KOPT-K1 (cell line): Measurements from ENCODE around the gene DCUN1D4.
"Not testable (repeated sequence)": the region's sequence is repeated elsewhere in the genome, so short reads cannot be mapped to it uniquely, and the experiment has no call there.

Experiments
- H3K27ac ChIP-seq: fragments of 200-600 bp; sonication (generic); 2 replicates; pipeline ENCODE4 v1.5.1; 2016; ENCODE audit warnings: antibody characterized with exemption, mild to moderate bottlenecking, low read depth, low read length; ENCODE audit not compliant: poor library complexity, severe bottlenecking
- H3K36me3 ChIP-seq: fragments of 200-600 bp; sonication (generic); 2 replicates; pipeline ENCODE4 v1.5.1; 2017; ENCODE audit warnings: antibody characterized with exemption, mild to moderate bottlenecking, low read length, moderate library complexity; ENCODE audit not compliant: insufficient read depth
- H3K9me3 ChIP-seq: fragments of 200-600 bp; sonication (generic); 2 replicates; pipeline ENCODE4 v1.5.1; 2017; ENCODE audit warnings: antibody characterized with exemption, low read length, mild to moderate bottlenecking; ENCODE audit not compliant: insufficient read depth, poor library complexity, severe bottlenecking

The DCUN1D4 gene

DNA sequence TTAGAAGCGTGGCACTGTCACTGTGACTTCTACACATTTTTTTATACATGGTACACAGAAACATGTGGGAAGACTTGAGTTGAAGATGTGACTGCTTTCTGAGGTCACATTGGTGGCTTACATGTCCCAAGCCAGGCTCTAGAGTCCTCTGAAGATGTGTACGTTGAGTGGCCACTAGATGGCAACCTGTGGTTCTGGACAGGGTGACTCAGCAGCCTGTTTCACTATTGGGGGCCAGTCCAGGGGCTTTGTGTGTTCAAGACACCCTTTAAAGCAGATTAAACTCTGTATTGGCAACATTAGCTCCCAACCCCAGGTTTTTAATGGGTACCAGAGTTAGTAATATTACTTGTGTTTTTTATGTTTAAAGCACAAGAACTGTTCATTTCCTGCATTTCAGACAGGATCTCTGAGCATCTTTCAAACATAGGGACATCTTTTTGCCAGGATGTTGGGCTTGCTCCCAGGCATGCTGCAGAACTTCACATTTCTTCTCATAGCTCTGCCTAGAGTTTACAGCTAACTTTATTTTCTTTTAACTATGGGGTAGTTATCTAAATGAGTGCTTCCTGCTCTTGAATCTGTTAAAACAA is 53.0 kb downstream of the DCUN1D4 start:
- no peak overlapping the region for H3K27ac ChIP-seq
- no peaks in the 10 kb centered on the region for H3K9me3 ChIP-seq
- peaks cover 32% of the 10 kb centered on the region for H3K36me3 ChIP-seq

GRCh38 chr4:51901363-51901762 is 58.4 kb downstream of the DCUN1D4 start:
- H3K27ac ChIP-seq, result no peak overlapping the region
- H3K9me3 ChIP-seq, result no peaks in the 10 kb centered on the region
- H3K36me3 ChIP-seq, result peaks cover 39% of the 10 kb centered on the region

- Histone ChIP-seq H3K36me3 (peaks cover 29% of the 10 kb centered on the region), H3K27ac (no peak overlapping the region), H3K9me3 (no peaks in the 10 kb centered on the region)
These were observed 63.4 kb downstream of the DCUN1D4 start for GRCh38 chr4:51906167-51906958.

DNA sequence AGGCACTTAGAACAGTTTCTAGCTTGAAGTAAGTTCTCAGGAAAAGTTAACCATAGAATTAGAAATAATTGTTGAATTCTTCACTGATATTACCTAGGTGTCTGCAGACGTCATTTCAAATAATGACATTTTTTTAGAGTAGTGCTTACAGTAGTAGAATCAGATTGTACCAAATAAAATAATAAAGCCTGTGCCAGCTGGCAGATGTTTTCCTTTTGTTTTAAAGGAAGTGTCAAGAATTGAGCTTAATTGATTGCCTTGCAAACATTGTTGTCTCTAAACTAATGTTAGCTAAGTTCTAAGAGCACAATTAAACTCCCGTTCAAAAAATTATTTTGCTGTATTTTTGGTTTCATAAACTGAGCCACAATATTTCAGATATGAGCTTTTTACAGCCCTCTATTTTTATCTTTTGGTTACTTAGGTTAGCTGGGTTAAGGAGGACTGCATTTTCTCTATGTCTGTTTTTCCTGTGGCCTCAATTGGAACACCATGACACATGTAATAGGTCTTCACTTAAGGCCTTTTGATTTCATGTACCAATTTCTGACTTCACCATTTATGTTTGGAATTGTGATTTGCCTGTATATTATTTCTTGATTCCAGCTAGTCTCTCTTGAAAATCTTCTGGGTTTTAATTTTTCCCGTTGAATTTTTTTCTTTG is 64.2 kb downstream of the DCUN1D4 start:
- Histone ChIP-seq H3K9me3 (no peaks in the 10 kb centered on the region), H3K36me3 (peaks cover 27% of the 10 kb centered on the region), H3K27ac (no peak overlapping the region)

- H3K9me3 ChIP-seq, result no peaks in the 10 kb centered on the region
- H3K36me3 ChIP-seq, result peaks cover 23% of the 10 kb centered on the region
These were observed 66.3 kb downstream of the DCUN1D4 start for GRCh38 chr4:51909236-51909703.

GRCh38 chr4:51918251-51918650 is 75.3 kb downstream of the DCUN1D4 start:
- Histone ChIP-seq H3K36me3 (peaks cover 12% of the 10 kb centered on the region; the same call in 1 of the 2 replicates), H3K27ac (no peak overlapping the region), H3K9me3 (no peaks in the 10 kb centered on the region)

More at GRCh38 chr4:51909236-51909703, 66.3 kb downstream of the DCUN1D4 start:
- H3K27ac ChIP-seq, result no peak overlapping the region

DNA sequence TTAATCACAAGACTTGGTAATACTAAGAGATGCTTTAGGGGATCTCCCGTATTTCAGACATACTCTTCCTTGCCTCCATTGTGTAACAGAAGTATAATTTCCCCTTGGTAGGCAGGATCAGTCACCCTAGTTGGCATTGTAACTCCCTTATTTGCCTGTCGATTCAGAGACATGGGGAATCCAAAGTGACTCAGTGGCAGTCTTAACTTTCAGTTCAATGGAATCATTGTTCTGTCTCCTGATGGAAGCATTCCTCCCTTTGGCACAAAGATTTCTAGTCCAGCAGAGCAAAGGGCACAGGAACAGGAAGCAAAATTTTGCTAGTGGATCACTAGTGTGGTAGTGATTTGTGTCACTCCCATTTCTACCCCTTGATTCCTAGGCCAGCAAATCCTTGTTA is 80.4 kb downstream of the DCUN1D4 start:
- no peaks in the 10 kb centered on the region for H3K36me3 ChIP-seq
- H3K27ac ChIP-seq, result no peak overlapping the region
- no peaks in the 10 kb centered on the region for H3K9me3 ChIP-seq

- Histone ChIP-seq H3K27ac (no peak overlapping the region), H3K36me3 (no peaks in the 10 kb centered on the region), H3K9me3 (no peaks in the 10 kb centered on the region)
These were observed 82.4 kb downstream of the DCUN1D4 start for GRCh38 chr4:51925307-51925706.

DNA sequence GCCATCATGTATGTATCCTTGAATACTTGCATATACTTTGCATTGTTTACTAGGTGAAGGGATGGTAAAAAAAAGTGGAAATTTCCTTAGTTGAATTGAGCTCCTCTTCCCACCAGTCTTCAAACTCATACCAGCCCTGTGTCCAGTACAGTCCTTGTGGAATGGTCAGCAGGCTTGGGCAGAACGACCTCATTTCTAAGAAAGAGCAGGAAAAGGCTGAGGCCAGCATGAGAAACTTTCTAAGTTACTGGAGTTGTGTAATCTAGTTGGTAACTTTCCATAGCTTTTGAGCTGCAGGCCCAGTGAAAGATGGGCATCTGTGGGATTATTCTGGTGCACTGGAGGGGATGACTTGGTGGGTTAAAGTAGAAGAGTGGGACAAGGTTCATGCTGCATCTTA is 87.6 kb downstream of the DCUN1D4 start:
- no peak overlapping the region for H3K27ac ChIP-seq
- H3K9me3 ChIP-seq, result no peaks in the 10 kb centered on the region
- H3K36me3 ChIP-seq, result no peaks in the 10 kb centered on the region

DNA sequence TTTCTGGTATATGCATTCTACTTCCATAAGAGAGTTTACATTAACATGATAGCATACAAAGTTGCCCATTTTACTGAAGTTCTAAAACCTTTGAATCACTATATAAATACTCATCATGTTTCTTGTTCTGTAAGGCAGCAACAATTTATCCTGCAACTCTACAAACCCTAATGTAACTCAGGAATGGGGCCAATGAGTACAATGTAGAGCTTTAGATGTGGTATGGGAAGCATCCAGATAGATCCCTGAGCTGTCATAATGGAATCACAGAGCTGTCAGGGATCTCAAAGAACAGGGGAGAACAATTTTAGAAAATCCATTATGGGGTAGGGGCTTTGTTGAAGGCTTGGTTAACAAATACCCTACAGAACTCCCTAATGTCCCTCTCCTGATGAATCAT is 88.5 kb downstream of the DCUN1D4 start:
- Histone ChIP-seq H3K36me3 (no peaks in the 10 kb centered on the region), H3K9me3 (no peaks in the 10 kb centered on the region), H3K27ac (no peak overlapping the region)

DNA sequence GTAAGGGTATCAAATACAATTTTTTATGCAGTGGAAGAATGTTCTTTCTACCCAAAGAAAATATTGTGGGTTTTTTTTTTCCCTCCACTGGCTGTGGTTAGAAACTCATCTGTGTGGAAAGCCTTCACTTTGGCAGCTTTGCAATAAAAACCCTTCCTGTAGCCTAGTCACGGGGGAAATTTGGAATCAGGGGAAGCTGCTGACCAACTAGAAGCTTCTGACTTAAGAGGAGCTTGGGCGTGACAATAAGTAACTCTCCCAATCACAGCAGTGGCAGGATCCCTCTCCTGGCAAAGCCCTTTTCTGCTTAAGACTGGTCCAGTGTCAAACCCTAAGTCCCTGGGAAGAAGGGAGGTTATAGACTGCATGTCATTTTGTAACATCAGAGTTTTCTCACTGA is 89.3 kb downstream of the DCUN1D4 start:
- Histone ChIP-seq H3K27ac (no peak overlapping the region), H3K36me3 (no peaks in the 10 kb centered on the region), H3K9me3 (no peaks in the 10 kb centered on the region)

- Histone ChIP-seq H3K9me3 (no peaks in the 10 kb centered on the region), H3K27ac (no peak overlapping the region), H3K36me3 (no peaks in the 10 kb centered on the region)
These were observed 89.7 kb downstream of the DCUN1D4 start for GRCh38 chr4:51932684-51933083.

DNA sequence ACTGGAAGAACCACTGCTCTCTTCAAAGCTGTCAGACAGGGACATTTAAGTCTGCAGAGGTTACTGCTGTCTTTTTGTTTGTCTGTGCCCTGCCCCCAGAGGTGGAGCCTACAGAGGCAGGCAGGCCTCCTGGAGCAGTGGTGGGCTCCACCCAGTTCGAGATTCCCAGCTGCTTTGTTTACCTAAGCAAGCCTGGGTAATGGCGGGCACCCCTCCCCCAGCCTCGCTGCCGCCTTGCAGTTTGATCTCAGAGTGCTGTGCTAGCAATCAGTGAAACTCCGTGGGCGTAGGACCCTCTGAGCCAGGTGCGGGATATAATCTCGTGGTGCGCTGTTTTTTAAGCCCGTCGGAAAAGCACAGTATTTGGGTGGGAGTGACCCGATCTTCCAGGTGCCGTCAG is 97.5 kb downstream of the DCUN1D4 start:
- not testable (repeated sequence) for H3K27ac ChIP-seq, H3K36me3 ChIP-seq, H3K9me3 ChIP-seq

GRCh38 chr4:51942108-51942832 is 99.3 kb downstream of the DCUN1D4 start:
- Histone ChIP-seq H3K9me3 (no peaks in the 10 kb centered on the region), H3K36me3 (no peaks in the 10 kb centered on the region), H3K27ac (no peak overlapping the region)

DNA sequence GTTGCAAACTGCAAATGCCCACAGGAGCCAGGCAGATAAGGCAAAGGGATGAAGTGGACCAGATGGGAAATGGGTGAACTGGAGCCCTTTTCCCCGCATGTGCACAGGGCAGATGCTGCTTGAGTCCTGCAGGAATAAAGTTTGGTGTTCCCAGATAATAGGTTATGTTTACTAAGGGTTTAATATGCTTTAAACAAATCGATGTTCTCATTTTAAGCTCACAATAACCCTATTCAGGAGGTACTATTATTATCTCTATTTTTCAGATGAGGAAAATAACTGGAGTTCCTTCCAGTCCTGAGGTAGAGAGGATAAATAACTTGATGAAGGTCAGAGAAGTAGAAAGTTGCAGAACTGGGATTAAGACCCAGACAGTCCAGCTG is 99.9 kb downstream of the DCUN1D4 start:
- Histone ChIP-seq H3K9me3 (no peaks in the 10 kb centered on the region), H3K36me3 (no peaks in the 10 kb centered on the region), H3K27ac (no peak overlapping the region)
